ENCODE data around the gene SDK1. TPM values are rescaled to one million over a fixed set of nuclear protein-coding genes. Genes with fewer than 3 reads are reported as not detected.

SDK1 gene
- total RNA-seq, 2 donors from 2014 or later = 4.8 to 13.2 TPM

GRCh38 chr7:3439333-3440030, 138.4 kb downstream of the SDK1 start:
- Histone ChIP-seq H3K27ac (no peak overlapping the region), H3K36me3 (no peaks in the 10 kb centered on the region), H3K27me3 (replicated peaks; ENCODE audit: insufficient read depth) (no peaks in the 10 kb centered on the region), H3K4me1 (replicated peaks) (no peaks in the 10 kb centered on the region), H3K9me3 (no peaks in the 10 kb centered on the region), H3K4me3 (no peak overlapping the region)
- no peak for DNase-seq (ENCODE audit: low spot score)
- intact Hi-C loops (cut with DNase I) = no loop called here
- TF ChIP-seq POLR2A (IDR thresholded peaks at IDR 0.05) (no peak), POLR2AphosphoS5 (IDR thresholded peaks at IDR 0.05) (no peak), CTCF (IDR thresholded peaks at IDR 0.05) (no peak)
- 95% methylated on average over 3 of the region's 3 CpGs for WGBS

GRCh38 chr7:3440509-3440908, 139.5 kb downstream of the SDK1 start:
- H3K27me3 ChIP-seq (replicated peaks; ENCODE audit: insufficient read depth) = no peaks in the 10 kb centered on the region
- H3K27ac ChIP-seq = no peak overlapping the region
- H3K9me3 ChIP-seq = no peaks in the 10 kb centered on the region
- TF ChIP-seq POLR2A (IDR thresholded peaks at IDR 0.05) (no peak), POLR2AphosphoS5 (IDR thresholded peaks at IDR 0.05) (no peak), CTCF (IDR thresholded peaks at IDR 0.05) (no peak)
- intact Hi-C loops (cut with DNase I) = no loop called here
- 40% methylated on average over 2 of the region's 2 CpGs for WGBS
- no peaks in the 10 kb centered on the region for H3K36me3 ChIP-seq
- H3K4me1 ChIP-seq (replicated peaks) = no peaks in the 10 kb centered on the region
- H3K4me3 ChIP-seq = no peak overlapping the region
- DNase-seq (ENCODE audit: low spot score) = no peak

GRCh38 chr7:3443716-3444115, 142.7 kb downstream of the SDK1 start:
- Histone ChIP-seq H3K36me3 (no peaks in the 10 kb centered on the region), H3K4me1 (replicated peaks) (no peaks in the 10 kb centered on the region), H3K27me3 (replicated peaks; ENCODE audit: insufficient read depth) (no peaks in the 10 kb centered on the region), H3K4me3 (no peak overlapping the region), H3K27ac (no peak overlapping the region), H3K9me3 (no peaks in the 10 kb centered on the region)
- TF ChIP-seq CTCF (IDR thresholded peaks at IDR 0.05) = no peak
- TF ChIP-seq POLR2A (IDR thresholded peaks at IDR 0.05) = no peak
- no peak for TF ChIP-seq POLR2AphosphoS5 (IDR thresholded peaks at IDR 0.05)
- WGBS = 91% methylated on average over 5 of the region's 5 CpGs
- intact Hi-C loops (cut with DNase I) = no loop called here
- no peak for DNase-seq (ENCODE audit: low spot score)

- intact Hi-C loops (cut with DNase I) = no loop called here
- no peak overlapping the region for H3K27ac ChIP-seq
- H3K4me3 ChIP-seq = no peak overlapping the region
- no peaks in the 10 kb centered on the region for H3K27me3 ChIP-seq (replicated peaks; ENCODE audit: insufficient read depth)
- H3K36me3 ChIP-seq = no peaks in the 10 kb centered on the region
- no peak for DNase-seq (ENCODE audit: low spot score)
- 90% methylated on average over 2 of the region's 2 CpGs for WGBS
- no peaks in the 10 kb centered on the region for H3K4me1 ChIP-seq (replicated peaks)
- no peaks in the 10 kb centered on the region for H3K9me3 ChIP-seq
- TF ChIP-seq POLR2AphosphoS5 (IDR thresholded peaks at IDR 0.05) (no peak), POLR2A (IDR thresholded peaks at IDR 0.05) (no peak), CTCF (IDR thresholded peaks at IDR 0.05) (no peak)
Observed at GRCh38 chr7:3446786-3447185, 145.7 kb downstream of the SDK1 start.

- intact Hi-C loops (cut with DNase I) = no loop called here
- DNase-seq (ENCODE audit: low spot score) = no peak
- Histone ChIP-seq H3K27me3 (replicated peaks; ENCODE audit: insufficient read depth) (no peaks in the 10 kb centered on the region), H3K27ac (no peak overlapping the region), H3K4me1 (replicated peaks) (no peaks in the 10 kb centered on the region), H3K36me3 (no peaks in the 10 kb centered on the region), H3K4me3 (no peak overlapping the region), H3K9me3 (no peaks in the 10 kb centered on the region)
- 76% methylated on average over 4 of the region's 4 CpGs for WGBS
- TF ChIP-seq POLR2AphosphoS5 (IDR thresholded peaks at IDR 0.05) = no peak
Observed at GRCh38 chr7:3451701-3452100, 150.6 kb downstream of the SDK1 start.
